Body of pancreas (tissue), 4 donors: ENCODE results near the gene CLPTM1L. TPM values are rescaled to one million over a fixed set of nuclear protein-coding genes. Genes with fewer than 3 reads are reported as not detected.
A peak's percentile ranks its signal among the peaks of the same experiment; 100 is the strongest.
"Not testable (repeated sequence)": the region's sequence is repeated elsewhere in the genome, so short reads cannot be mapped to it uniquely, and the experiment has no call there.

Experiments used
- ATAC-seq: fragments of 150-250 bp; one replicate; pipeline ENCODE4 v1.9.1; 2016
- DNase-seq, 4 donors: peaks; one replicate each; pipeline ENCODE4 v3.0.0-alpha.2; 2019
- H3K27ac ChIP-seq, 4 donors: fragments of 200-600 bp; sonication (generic); 1 replicate in 3 of 4; 2 replicates in 1 of 4; pipeline versions ENCODE4 v1.5.1 to v1.6.1; 2016 to 2019; ENCODE audit warnings: mild to moderate bottlenecking in 1 of 4, mixed read lengths in 1 of 4, moderate library complexity in 1 of 4
- H3K27me3 ChIP-seq, 2 donors: fragments of 200-600 bp; sonication (generic); one replicate each; pipeline ENCODE4 v1.6.0; 2016; ENCODE audit warnings: mild to moderate bottlenecking in 1 of 2
- H3K36me3 ChIP-seq, 2 donors: fragments of 200-600 bp; sonication (generic); replicated peaks in 1 of 2; 2 replicates each; pipeline ENCODE4 v1.5.1; 2016; ENCODE audit warnings: low read depth in 2 of 2; ENCODE audit not compliant: insufficient read depth in 1 of 2
- H3K4me1 ChIP-seq: fragments of 200-600 bp; sonication (generic); one replicate; pipeline ENCODE4 v1.6.0; 2016
- H3K4me3 ChIP-seq, 2 donors: fragments of 200-600 bp; sonication (generic); 1 replicate in 1 of 2; 2 replicates in 1 of 2; pipeline ENCODE4 v1.5.1; 2016 to 2019
- H3K9me3 ChIP-seq, 3 donors: fragments of 200-600 bp; sonication (generic); 1 replicate in 2 of 3; 2 replicates in 1 of 3; pipeline ENCODE4 v1.5.1; 2016
- CTCF ChIP-seq, 7 experiments: fragments of 450-650 bp in 4 of 7; fragments of 200-600 bp in 3 of 7; sonication (generic) in 3 of 7; IDR thresholded peaks; one replicate each; pipeline ENCODE4 v1.5.1; 2016 to 2019; ENCODE audit warnings: antibody characterized with exemption in 7 of 7
- POLR2A ChIP-seq, 3 donors: fragments of 450-650 bp; IDR thresholded peaks; one replicate each; pipeline ENCODE4 v1.6.1; 2016; ENCODE audit warnings: antibody characterized with exemption in 3 of 3, mild to moderate bottlenecking in 2 of 3
- WGBS, 2 donors: methylation state at CpG; one replicate each; pipeline ENCODE4 v1.1.5; 2017; 5-methylcytosine and 5-hydroxymethylcytosine counted together
- intact Hi-C: fragments of 100-400 bp; cut with DNase I; formaldehyde crosslinking; loops from one replicate; pipeline ENCODE4 v1.15.1; 2023
- total RNA-seq, 2 donors: library from RNA; depleted of rRNA; stranded (reverse); fragments of >200 nt; gene quantifications; one replicate each; pipeline ENCODE4 v1.1.0, GENCODE V29; 2016

Gene CLPTM1L
- total RNA-seq, 2 donors from 2014 or later: 91.3 to 109 TPM

GRCh38 chr5:1343315-1343751 lies 1.6 kb downstream of the CLPTM1L start:
- intact Hi-C loops: no loop called here
- DNase-seq (peak in 1 of 4 donors; percentile 13), ATAC-seq (no peak)
- H3K9me3 ChIP-seq: no peaks in the 10 kb centered on the region
- H3K27me3 ChIP-seq: no peaks in the 10 kb centered on the region
- TF ChIP-seq CTCF (IDR thresholded peaks at IDR 0.05) (no peak), POLR2A (IDR thresholded peaks at IDR 0.05) (no peak)
- peaks cover 0 to 25% of the 10 kb centered on the region in 2 donors for H3K36me3 ChIP-seq
- peaks cover 23% of the 10 kb centered on the region for H3K4me1 ChIP-seq
- 58 to 59% methylated on average over 6 to 9 of the region's 9 CpGs for WGBS, 2 donors
- no peak overlapping the region for H3K4me3 ChIP-seq
- no peak overlapping the region for H3K27ac ChIP-seq

GRCh38 chr5:1342711-1343110 lies 2.2 kb downstream of the CLPTM1L start:
- H3K9me3 ChIP-seq, H3K27me3 ChIP-seq, ATAC-seq, H3K4me3 ChIP-seq, intact Hi-C loops, DNase-seq, H3K27ac ChIP-seq: not testable (repeated sequence)
- WGBS, 2 donors: 91 to 93% methylated on average over 13 to 14 of the region's 14 CpGs
- Histone ChIP-seq H3K36me3 (peaks cover 0 to 30% of the 10 kb centered on the region in 2 donors), H3K4me1 (peaks cover 23% of the 10 kb centered on the region)

GRCh38 chr5:1342268-1342667 lies 2.6 kb downstream of the CLPTM1L start:
- DNase-seq: no peak
- WGBS, 2 donors: 89 to 94% methylated on average over 6 to 12 of the region's 12 CpGs
- no peak overlapping the region for H3K27ac ChIP-seq

GRCh38 chr5:1341863-1342262 lies 3.0 kb downstream of the CLPTM1L start:
- no peak for DNase-seq
- Histone ChIP-seq H3K4me1 (peaks cover 23% of the 10 kb centered on the region), H3K36me3 (peaks cover 1 to 39% of the 10 kb centered on the region in 2 donors), H3K27ac (no peak overlapping the region), H3K4me3 (no peak overlapping the region), H3K27me3 (no peaks in the 10 kb centered on the region), H3K9me3 (no peaks in the 10 kb centered on the region)
- no peak for ATAC-seq
- intact Hi-C loops: no loop called here
- no peak for TF ChIP-seq POLR2A (IDR thresholded peaks at IDR 0.05)
- no peak for TF ChIP-seq CTCF (IDR thresholded peaks at IDR 0.05)
- 90 to 93% methylated on average over 15 of the region's 15 CpGs for WGBS, 2 donors

More at GRCh38 chr5:1342268-1342667, 2.6 kb downstream of the CLPTM1L start:
- Histone ChIP-seq H3K36me3 (peaks cover 0 to 35% of the 10 kb centered on the region in 2 donors), H3K4me3 (no peak overlapping the region), H3K9me3 (no peaks in the 10 kb centered on the region), H3K27me3 (no peaks in the 10 kb centered on the region), H3K4me1 (peaks cover 23% of the 10 kb centered on the region)
- TF ChIP-seq CTCF (IDR thresholded peaks at IDR 0.05): no peak
- no peak for TF ChIP-seq POLR2A (IDR thresholded peaks at IDR 0.05)
- ATAC-seq: no peak
- intact Hi-C loops: no loop called here

- H3K36me3 ChIP-seq: peaks cover 8 to 54% of the 10 kb centered on the region in 2 donors
- H3K27me3 ChIP-seq, ATAC-seq, H3K4me3 ChIP-seq, intact Hi-C loops, H3K9me3 ChIP-seq, H3K27ac ChIP-seq, DNase-seq: not testable (repeated sequence)
- peaks cover 12% of the 10 kb centered on the region for H3K4me1 ChIP-seq
- 84 to 91% methylated on average over 5 to 16 of the region's 17 CpGs for WGBS, 2 donors
Observed at GRCh38 chr5:1339818-1340210, 5.1 kb downstream of the CLPTM1L start.

GRCh38 chr5:1339139-1339817 lies 5.6 kb downstream of the CLPTM1L start:
- ATAC-seq, H3K4me3 ChIP-seq, intact Hi-C loops, H3K9me3 ChIP-seq, H3K27ac ChIP-seq, H3K27me3 ChIP-seq, DNase-seq: not testable (repeated sequence)
- Histone ChIP-seq H3K4me1 (peaks cover 12% of the 10 kb centered on the region), H3K36me3 (peaks cover 8 to 57% of the 10 kb centered on the region in 2 donors)
- WGBS, 2 donors: 85 to 100% methylated on average over 1 to 24 of the region's 34 CpGs
